ENCODE data around the gene LRRFIP2.
A peak's percentile ranks its signal among the peaks of the same experiment; 100 is the strongest.
"Not testable (repeated sequence)": the region's sequence is repeated elsewhere in the genome, so short reads cannot be mapped to it uniquely, and the experiment has no call there.

LRRFIP2 gene

GRCh38 chr3:37074178-37074577 lies 100.2 kb downstream of the LRRFIP2 start:
- peaks cover 35 to 39% of the 10 kb centered on the region in 2 donors for H3K36me3 Mint-ChIP-seq
- ATAC-seq (replicated peaks) = no peak
- no peak for DNase-seq

GRCh38 chr3:37072892-37073291 lies 101.5 kb downstream of the LRRFIP2 start:
- Mint-ChIP-seq H3K36me3 (peaks cover 29 to 40% of the 10 kb centered on the region in 2 donors), H3K4me3 (peak overlapping the region in 1 of 2 donors; percentile 15), H3K27ac (no peak overlapping the region), H3K9me3 (no peaks in the 10 kb centered on the region), H3K4me1 (peaks cover 0 to 2% of the 10 kb centered on the region in 2 donors), H3K27me3 (no peaks in the 10 kb centered on the region)
- no peak for DNase-seq
- no peak for ATAC-seq (replicated peaks)

More at GRCh38 chr3:37074178-37074577, 100.2 kb downstream of the LRRFIP2 start:
- no peaks in the 10 kb centered on the region for H3K27me3 Mint-ChIP-seq
- no peak overlapping the region for H3K4me3 Mint-ChIP-seq
- no peaks in the 10 kb centered on the region for H3K9me3 Mint-ChIP-seq
- peaks cover 0 to 2% of the 10 kb centered on the region in 2 donors for H3K4me1 Mint-ChIP-seq
- no peak overlapping the region for H3K27ac Mint-ChIP-seq

DNA sequence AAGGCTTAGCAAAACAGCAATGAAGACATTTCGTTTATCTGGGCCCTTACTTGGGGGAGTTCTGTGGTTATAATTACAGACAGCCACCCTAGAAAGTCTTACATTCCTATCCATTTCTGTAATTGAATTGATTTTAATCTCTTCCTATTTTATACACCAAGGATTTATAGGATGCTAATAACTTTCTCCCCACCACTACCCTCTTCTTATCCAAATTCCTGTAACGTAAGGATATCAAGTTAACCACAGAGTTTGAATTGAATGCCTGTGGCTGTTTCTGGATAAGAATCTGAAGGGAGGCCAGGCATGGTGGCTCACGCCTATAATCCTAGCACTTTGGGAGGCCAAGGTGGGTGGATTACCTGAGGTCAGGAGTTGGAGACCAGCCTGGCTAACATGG lies 102.5 kb downstream of the LRRFIP2 start:
- Mint-ChIP-seq H3K4me3 (no peak overlapping the region), H3K27me3 (no peaks in the 10 kb centered on the region), H3K9me3 (no peaks in the 10 kb centered on the region), H3K36me3 (peaks cover 28 to 37% of the 10 kb centered on the region in 2 donors), H3K27ac (no peak overlapping the region), H3K4me1 (peaks cover 0 to 2% of the 10 kb centered on the region in 2 donors)
- no peak for DNase-seq
- no peak for ATAC-seq (replicated peaks)

DNA sequence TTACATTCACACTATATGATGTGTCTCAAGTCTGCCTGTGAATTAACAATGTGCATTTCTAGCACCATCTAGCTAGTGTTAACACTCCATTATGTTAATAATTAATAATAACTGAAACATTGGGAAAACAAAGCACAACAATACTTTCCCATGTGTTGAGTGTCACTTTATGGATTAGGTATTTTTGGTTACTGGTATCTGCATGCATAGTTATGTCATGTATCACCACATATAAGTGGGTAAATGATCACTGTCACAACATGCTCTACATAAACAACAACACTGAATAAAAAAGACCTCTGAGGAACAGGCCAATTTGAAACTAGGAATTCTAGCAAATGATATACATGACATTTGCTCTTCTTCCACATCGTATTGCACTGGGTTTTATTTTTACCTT lies 106.4 kb downstream of the LRRFIP2 start:
- Mint-ChIP-seq H3K27ac (no peak overlapping the region), H3K27me3 (no peaks in the 10 kb centered on the region), H3K4me1 (peaks cover 0 to 2% of the 10 kb centered on the region in 2 donors), H3K9me3 (no peaks in the 10 kb centered on the region), H3K4me3 (no peak overlapping the region), H3K36me3 (peaks cover 24 to 39% of the 10 kb centered on the region in 2 donors)
- ATAC-seq (replicated peaks) = no peak
- no peak for DNase-seq

- Mint-ChIP-seq H3K27ac (no peak overlapping the region), H3K27me3 (no peaks in the 10 kb centered on the region), H3K36me3 (peaks cover 29 to 38% of the 10 kb centered on the region in 2 donors)
These were observed 106.8 kb downstream of the LRRFIP2 start for GRCh38 chr3:37067577-37067976.

GRCh38 chr3:37064747-37065146 lies 109.6 kb downstream of the LRRFIP2 start:
- Mint-ChIP-seq H3K4me3 (no peak overlapping the region), H3K4me1 (no peaks in the 10 kb centered on the region), H3K27me3 (no peaks in the 10 kb centered on the region), H3K9me3 (no peaks in the 10 kb centered on the region), H3K27ac (no peak overlapping the region), H3K36me3 (peaks cover 34 to 56% of the 10 kb centered on the region in 2 donors)
- DNase-seq (no peak), ATAC-seq (replicated peaks) (no peak)

More at GRCh38 chr3:37067577-37067976, 106.8 kb downstream of the LRRFIP2 start:
- no peaks in the 10 kb centered on the region for H3K9me3 Mint-ChIP-seq
- DNase-seq = no peak
- no peak for ATAC-seq (replicated peaks)
- H3K4me3 Mint-ChIP-seq = no peak overlapping the region
- no peaks in the 10 kb centered on the region for H3K4me1 Mint-ChIP-seq

DNA sequence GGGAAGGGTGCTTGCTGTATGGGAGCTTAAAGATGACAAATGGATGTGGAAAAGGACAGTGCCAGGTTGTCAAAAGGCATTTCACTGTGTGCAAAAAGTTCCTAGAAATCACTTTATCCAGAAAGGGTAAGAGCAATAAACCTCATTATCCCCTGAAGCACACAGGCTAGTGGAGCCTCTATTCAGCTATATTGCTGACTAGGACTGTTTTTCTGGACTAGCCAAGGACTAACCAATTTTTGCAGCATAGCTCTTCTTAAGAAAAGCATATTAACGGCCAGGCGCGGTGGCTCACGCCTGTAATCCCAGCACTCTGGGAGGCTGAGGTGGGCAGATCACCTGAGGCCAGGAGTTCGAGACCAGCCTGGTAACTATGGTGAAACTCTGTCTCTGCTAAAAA lies 116.3 kb downstream of the LRRFIP2 start:
- ATAC-seq (replicated peaks) (no peak), DNase-seq (no peak)
- peaks cover 46 to 60% of the 10 kb centered on the region in 2 donors for H3K36me3 Mint-ChIP-seq

GRCh38 chr3:37056826-37057225 lies 117.6 kb downstream of the LRRFIP2 start:
- Mint-ChIP-seq H3K4me1 (peaks cover 16 to 28% of the 10 kb centered on the region in 2 donors), H3K9me3 (no peaks in the 10 kb centered on the region), H3K27me3 (no peaks in the 10 kb centered on the region), H3K27ac (no peak overlapping the region), H3K4me3 (no peak overlapping the region), H3K36me3 (peaks cover 43 to 57% of the 10 kb centered on the region in 2 donors)
- DNase-seq (no peak), ATAC-seq (replicated peaks) (no peak)

More for the DNA sequence above, 116.3 kb downstream of the LRRFIP2 start:
- Mint-ChIP-seq H3K9me3 (no peaks in the 10 kb centered on the region), H3K4me3 (no peak overlapping the region), H3K27ac (no peak overlapping the region), H3K27me3 (no peaks in the 10 kb centered on the region), H3K4me1 (peaks cover 16 to 28% of the 10 kb centered on the region in 2 donors)

DNA sequence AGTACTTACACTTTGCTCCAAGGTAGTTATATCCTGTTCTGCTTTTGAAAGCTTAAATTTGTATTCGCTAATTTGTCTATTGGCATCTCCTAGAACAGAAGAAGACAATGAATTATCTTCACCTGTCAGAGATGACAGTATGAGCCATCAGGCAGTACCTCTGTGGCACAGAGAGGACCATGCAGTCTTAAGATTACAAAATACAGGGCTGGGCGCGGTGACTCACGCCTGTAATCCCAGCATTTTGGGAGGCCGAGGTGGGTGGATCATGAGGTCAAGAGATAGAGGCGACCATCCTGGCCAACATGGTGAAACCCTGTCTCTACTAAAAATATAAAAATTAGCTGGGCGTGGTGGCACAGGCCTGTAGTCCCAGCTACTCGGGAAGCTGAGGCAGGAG lies 119.3 kb downstream of the LRRFIP2 start:
- H3K27ac Mint-ChIP-seq = peak overlapping the region; percentile 62
- not testable (repeated sequence) for H3K9me3 Mint-ChIP-seq

DNA sequence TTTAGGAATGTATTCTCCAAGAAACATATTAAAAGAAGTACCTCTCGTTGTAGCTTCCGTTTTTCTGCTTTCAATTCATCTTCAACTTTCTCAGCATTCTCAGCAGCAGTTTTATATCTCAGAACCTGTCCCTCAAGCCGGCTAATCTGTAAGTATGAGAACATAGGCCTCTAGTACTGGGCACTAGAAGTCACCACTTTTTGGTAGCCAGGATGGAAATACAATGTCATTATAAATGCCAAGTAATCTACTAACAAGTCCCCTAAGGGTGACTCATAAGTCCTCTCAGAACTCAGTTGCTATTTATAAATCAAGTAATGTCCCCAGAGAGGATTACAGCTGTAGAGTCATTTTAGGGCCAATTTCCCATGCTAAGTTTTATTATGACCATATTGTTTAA lies 120.0 kb downstream of the LRRFIP2 start:
- Mint-ChIP-seq H3K4me3 (peak overlapping the region; percentile 36 to 61), H3K36me3 (peaks cover 41 to 48% of the 10 kb centered on the region in 2 donors), H3K27ac (peak overlapping the region; percentile 90), H3K27me3 (no peaks in the 10 kb centered on the region), H3K4me1 (peaks cover 16 to 30% of the 10 kb centered on the region in 2 donors), H3K9me3 (no peaks in the 10 kb centered on the region)
- DNase-seq (no peak), ATAC-seq (replicated peaks) (peak; percentile 93 to 95)

More for the DNA sequence above, 119.3 kb downstream of the LRRFIP2 start:
- H3K27me3 Mint-ChIP-seq; DNase-seq; H3K4me3 Mint-ChIP-seq; ATAC-seq (replicated peaks): not testable (repeated sequence)
- peaks cover 41 to 49% of the 10 kb centered on the region in 2 donors for H3K36me3 Mint-ChIP-seq
- peaks cover 16 to 28% of the 10 kb centered on the region in 2 donors for H3K4me1 Mint-ChIP-seq

GRCh38 chr3:37053753-37054152 lies 120.6 kb downstream of the LRRFIP2 start:
- H3K27me3 Mint-ChIP-seq = no peaks in the 10 kb centered on the region
- no peak for DNase-seq
- H3K36me3 Mint-ChIP-seq = peaks cover 46 to 54% of the 10 kb centered on the region in 2 donors
- peak overlapping the region in 1 of 2 donors; percentile 22 for H3K4me3 Mint-ChIP-seq
- no peaks in the 10 kb centered on the region for H3K9me3 Mint-ChIP-seq
- peak in 1 of 2 donors; percentile 33 for ATAC-seq (replicated peaks)
- peak overlapping the region; percentile 90 for H3K27ac Mint-ChIP-seq
- peaks cover 16 to 34% of the 10 kb centered on the region in 2 donors for H3K4me1 Mint-ChIP-seq

- Mint-ChIP-seq H3K36me3 (peaks cover 46 to 55% of the 10 kb centered on the region in 2 donors), H3K4me1 (peaks cover 16 to 34% of the 10 kb centered on the region in 2 donors), H3K4me3 (no peak overlapping the region), H3K27me3 (no peaks in the 10 kb centered on the region), H3K27ac (peak overlapping the region; percentile 47), H3K9me3 (no peaks in the 10 kb centered on the region)
- no peak for ATAC-seq (replicated peaks)
- no peak for DNase-seq
These were observed 121.0 kb downstream of the LRRFIP2 start for GRCh38 chr3:37053337-37053736.

GRCh38 chr3:37052860-37053259 lies 121.5 kb downstream of the LRRFIP2 start:
- H3K36me3 Mint-ChIP-seq = peaks cover 49 to 60% of the 10 kb centered on the region in 2 donors
- H3K27ac Mint-ChIP-seq = peak overlapping the region; percentile 20
- DNase-seq (no peak), ATAC-seq (replicated peaks) (no peak)
- H3K9me3 Mint-ChIP-seq = no peaks in the 10 kb centered on the region
- peaks cover 16 to 34% of the 10 kb centered on the region in 2 donors for H3K4me1 Mint-ChIP-seq
- H3K27me3 Mint-ChIP-seq = no peaks in the 10 kb centered on the region
- H3K4me3 Mint-ChIP-seq = no peak overlapping the region

GRCh38 chr3:37050282-37050681 lies 124.1 kb downstream of the LRRFIP2 start:
- ATAC-seq (replicated peaks) (no peak), DNase-seq (no peak)
- H3K27ac Mint-ChIP-seq = no peak overlapping the region
- H3K27me3 Mint-ChIP-seq = no peaks in the 10 kb centered on the region
- no peaks in the 10 kb centered on the region for H3K9me3 Mint-ChIP-seq
- peaks cover 8 to 26% of the 10 kb centered on the region in 2 donors for H3K4me1 Mint-ChIP-seq
- H3K36me3 Mint-ChIP-seq = peaks cover 46 to 59% of the 10 kb centered on the region in 2 donors
- no peak overlapping the region for H3K4me3 Mint-ChIP-seq

GRCh38 chr3:37042712-37043111 lies 131.7 kb downstream of the LRRFIP2 start:
- ATAC-seq (replicated peaks); H3K4me1 Mint-ChIP-seq; H3K27me3 Mint-ChIP-seq; H3K9me3 Mint-ChIP-seq; DNase-seq; H3K27ac Mint-ChIP-seq; H3K4me3 Mint-ChIP-seq: not testable (repeated sequence)
- peaks cover 26 to 39% of the 10 kb centered on the region in 2 donors for H3K36me3 Mint-ChIP-seq
